HEK293 (cell line): ENCODE data around the gene PLAC1.

ENCODE experiments used
- CTCF ChIA-PET: fragments of 350-600 bp; formaldehyde crosslinking; extraction: SDS; loops from one replicate; lab custom pipeline; 2021; ENCODE audit warnings: antibody characterized with exemption; lab: Yijun Ruan, JAX
- POLR2A ChIA-PET: fragments of 300-600 bp; formaldehyde crosslinking; extraction: SDS; loops from one replicate; lab custom pipeline; 2020; ENCODE audit warnings: antibody characterized with exemption, inconsistent platforms; lab: Yijun Ruan, JAX
- H3K27ac ChIP-seq: fragments of 200-500 bp; sonication (Bioruptor generic); 2 replicates; pipeline ENCODE4 v1.5.1; 2014; ENCODE audit warnings: low read depth, low read length, control low read depth, inconsistent platforms; ENCODE audit errors: extremely low read depth
- H3K36me3 ChIP-seq, 2 experiments: fragments of 200-500 bp in 1 of 2; sonication (Bioruptor generic) in 1 of 2; 1 replicate in 1 of 2; 2 replicates in 1 of 2; pipeline ENCODE4 v1.5.1; 2014 to 2017; ENCODE audit warnings: inconsistent platforms in 2 of 2, low read length in 2 of 2; ENCODE audit not compliant: control insufficient read depth in 2 of 2, insufficient read depth in 1 of 2
- H3K4me1 ChIP-seq: fragments of 200-500 bp; sonication (Bioruptor generic); 2 replicates; pipeline ENCODE4 v1.5.1; 2014; ENCODE audit warnings: mild to moderate bottlenecking, low read length, inconsistent platforms; ENCODE audit not compliant: control insufficient read depth, insufficient read depth
- H3K4me3 ChIP-seq: 2 replicates; pipeline ENCODE4 v1.5.1; 2011; ENCODE audit warnings: low read depth, mild to moderate bottlenecking, control low read depth, low read length, moderate library complexity
- H3K9me3 ChIP-seq: fragments of 200-500 bp; sonication (Bioruptor generic); 2 replicates; pipeline ENCODE4 v1.5.1; 2014; ENCODE audit warnings: low read depth, low read length, inconsistent platforms; ENCODE audit not compliant: control insufficient read depth, insufficient read depth
- CTCF ChIP-seq: fragments of 450-650 bp; formaldehyde crosslinking; IDR thresholded peaks from 2 replicates; pipeline ENCODE4 v1.5.1; 2016; ENCODE audit warnings: missing biosample characterization, missing genetic modification characterization
- KLF10 ChIP-seq: fragments of 450-650 bp; IDR thresholded peaks from 2 replicates; pipeline ENCODE4 v1.5.1; 2018; ENCODE audit warnings: missing biosample characterization, mild to moderate bottlenecking, missing genetic modification characterization
- MZF1 ChIP-seq: fragments of 450-650 bp; formaldehyde crosslinking; IDR thresholded peaks from 2 replicates; pipeline ENCODE4 v1.5.1; 2017; ENCODE audit warnings: missing biosample characterization, missing genetic modification characterization, borderline replicate concordance
- PATZ1 ChIP-seq: fragments of 450-650 bp; formaldehyde crosslinking; IDR thresholded peaks from 2 replicates; pipeline ENCODE4 v1.5.1; 2016; ENCODE audit warnings: missing biosample characterization, missing genetic modification characterization
- PRDM10 ChIP-seq: fragments of 450-650 bp; formaldehyde crosslinking; IDR thresholded peaks from 2 replicates; pipeline ENCODE4 v1.5.1; 2016; ENCODE audit warnings: missing biosample characterization, missing genetic modification characterization
- PRDM2 ChIP-seq: fragments of 450-650 bp; formaldehyde crosslinking; IDR thresholded peaks from 2 replicates; pipeline ENCODE4 v1.5.1; 2016; ENCODE audit warnings: missing biosample characterization, missing genetic modification characterization, borderline replicate concordance
- ZBTB10 ChIP-seq: fragments of 450-650 bp; formaldehyde crosslinking; IDR thresholded peaks from 2 replicates; pipeline ENCODE4 v1.5.1; 2016; ENCODE audit warnings: missing biosample characterization, missing genetic modification characterization
- ZBTB6 ChIP-seq: fragments of 450-650 bp; formaldehyde crosslinking; IDR thresholded peaks from 2 replicates; pipeline ENCODE4 v1.5.1; 2017; ENCODE audit warnings: missing biosample characterization, missing genetic modification characterization
- ZNF335 ChIP-seq: fragments of 450-650 bp; formaldehyde crosslinking; conservative IDR thresholded peaks from 2 replicates; pipeline ENCODE4 v1.5.1; 2016; ENCODE audit warnings: missing biosample characterization, missing genetic modification characterization
- ZNF621 ChIP-seq: fragments of 450-650 bp; formaldehyde crosslinking; IDR thresholded peaks from 2 replicates; pipeline ENCODE4 v1.5.1; 2017; ENCODE audit warnings: missing biosample characterization, missing genetic modification characterization
- ZNF654 ChIP-seq: fragments of 450-650 bp; formaldehyde crosslinking; IDR thresholded peaks from 2 replicates; pipeline ENCODE4 v1.5.1; 2016; ENCODE audit warnings: low read depth, missing biosample characterization, missing genetic modification characterization
- ZNF670 ChIP-seq: fragments of 450-650 bp; formaldehyde crosslinking; IDR thresholded peaks from 2 replicates; pipeline ENCODE4 v1.5.1; 2016; ENCODE audit warnings: missing biosample characterization, missing genetic modification characterization, low read depth
- ZSCAN18 ChIP-seq: fragments of 450-650 bp; formaldehyde crosslinking; IDR thresholded peaks from 2 replicates; pipeline ENCODE4 v1.5.1; 2016; ENCODE audit warnings: missing biosample characterization, missing genetic modification characterization
- ZSCAN30 ChIP-seq: fragments of 450-650 bp; IDR thresholded peaks from 2 replicates; pipeline ENCODE4 v1.5.1; 2018; ENCODE audit warnings: missing biosample characterization, mild to moderate bottlenecking, missing genetic modification characterization, moderate library complexity

PLAC1 gene

GRCh38 chrX:134524181-134524580 is 134.1 kb downstream of the PLAC1 start:
- no peak for TF ChIP-seq PATZ1 (tag by site-specific recombination)
- TF ChIP-seq ZSCAN30 (tag by site-specific recombination): no peak
- no peak for TF ChIP-seq PRDM2 (tag by site-specific recombination)
- TF ChIP-seq KLF10: no peak
- Histone ChIP-seq H3K4me1 (no peaks in the 10 kb centered on the region), H3K4me3 (no peak overlapping the region), H3K9me3 (no peaks in the 10 kb centered on the region), H3K36me3 (no peaks in the 10 kb centered on the region; a peak in 1 of 3 replicates), H3K27ac (no peak overlapping the region)
- POLR2A ChIA-PET: no interaction called here
- CTCF ChIA-PET: no interaction called here

- Histone ChIP-seq H3K36me3 (no peaks in the 10 kb centered on the region; a peak in 1 of 3 replicates), H3K27ac (no peak overlapping the region), H3K4me3 (no peak overlapping the region), H3K4me1 (no peaks in the 10 kb centered on the region), H3K9me3 (no peaks in the 10 kb centered on the region)
- ChIA-PET POLR2A (no interaction called here), CTCF (interaction anchor here (0.6 to 2.5 kb wide), 33 partner anchors 9 to 364 kb away, joined by 3 to 19 read pairs (median 4); no protein-coding TSS in a partner anchor)
- TF ChIP-seq ZBTB6: no peak
- no peak for TF ChIP-seq ZNF335
- TF ChIP-seq ZNF654: peak; percentile 87
- no peak for TF ChIP-seq ZBTB10 (tag by site-specific recombination)
- peak; percentile 58; the same call in 1 of the 2 replicates for TF ChIP-seq CTCF (tag by site-specific recombination)
- no peak for TF ChIP-seq MZF1 (tag by site-specific recombination)
- TF ChIP-seq ZNF621 (tag by site-specific recombination): no peak
- no peak for TF ChIP-seq ZSCAN18 (tag by site-specific recombination)
- TF ChIP-seq PRDM10 (tag by site-specific recombination): 0 out of 2 replicates have a peak, but pooled peaks have one; percentile 44
- no peak for TF ChIP-seq ZNF670 (tag by site-specific recombination)
Measured at GRCh38 chrX:134520860-134521390, 137.3 kb downstream of the PLAC1 start.
